Left ventricle myocardium inferior (tissue), 1 donor: Measurements from ENCODE around the gene PGA4. TPM values are rescaled to one million over a fixed set of nuclear protein-coding genes. Genes with fewer than 3 reads are reported as not detected.

ENCODE experiments used
- DNase-seq: peaks from one replicate; pipeline ENCODE4 v3.0.0-alpha.2; 2020
- H3K27ac ChIP-seq: fragments of 200-600 bp; replicated peaks from 2 replicates; pipeline ENCODE4 v1.8.0; 2021
- H3K27me3 ChIP-seq: fragments of 200-600 bp; 2 replicates; pipeline ENCODE4 v1.8.0; 2021; ENCODE audit warnings: low read depth
- H3K36me3 ChIP-seq: fragments of 200-600 bp; 2 replicates; pipeline ENCODE4 v1.8.0; 2021
- H3K4me1 ChIP-seq: fragments of 200-600 bp; 2 replicates; pipeline ENCODE4 v1.8.0; 2021
- H3K4me3 ChIP-seq: fragments of 200-600 bp; 2 replicates; pipeline ENCODE4 v1.8.0; 2021; ENCODE audit warnings: mild to moderate bottlenecking, moderate library complexity
- H3K9me3 ChIP-seq: fragments of 200-600 bp; replicated peaks from 2 replicates; pipeline ENCODE4 v1.8.0; 2021
- intact Hi-C: fragments of 100-400 bp; cut with micrococcal nuclease; formaldehyde crosslinking; loops from one replicate; pipeline ENCODE4 v1.11.0; 2022
- total RNA-seq: library from RNA; stranded (reverse); fragmentation: NEBNext Ultra II Directional; extraction: Animal tissue kit (Norgen Biotek cat#: 25700); gene quantifications from one replicate; pipeline ENCODE4 v1.2.1, GENCODE V29; 2021
- TF ChIP-seq, protein P1 (sequence below): fragments of 200-600 bp; IDR thresholded peaks from 2 replicates; pipeline ENCODE4 v1.8.0; 2021; ENCODE audit warnings: antibody characterized with exemption, mild to moderate bottlenecking, borderline replicate concordance
- donor health status: DM: no; HTN: yes; CAD: no; lungs with severe emphysema.

PGA4 gene
- total RNA-seq, 1 donor from 2014 or later, result 1.3 TPM

DNA sequence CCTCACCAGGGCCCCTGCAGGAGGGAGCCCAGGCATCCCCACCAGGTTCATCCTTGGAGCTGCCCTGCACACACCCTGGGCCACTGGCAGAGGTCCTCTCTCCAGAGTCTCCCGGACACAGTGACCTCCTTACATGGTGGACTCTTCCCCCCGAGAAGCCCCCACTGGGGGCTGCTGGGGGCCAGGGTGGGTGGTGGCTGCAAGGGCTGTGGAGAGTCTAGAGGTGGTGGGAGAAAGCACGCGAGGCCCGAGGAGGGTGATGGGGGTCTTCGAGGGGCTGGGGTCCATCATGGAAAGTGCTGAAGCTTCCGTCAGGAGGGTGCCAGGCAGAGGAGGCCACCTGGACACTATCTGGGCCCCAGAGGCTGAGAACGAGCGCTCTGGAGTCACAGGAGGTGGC lies 36.4 kb downstream of the PGA4 start:
- Histone ChIP-seq H3K27me3 (no peaks in the 10 kb centered on the region), H3K4me1 (no peaks in the 10 kb centered on the region), H3K4me3 (no peak overlapping the region), H3K9me3 (no peaks in the 10 kb centered on the region), H3K27ac (no peak overlapping the region), H3K36me3 (no peaks in the 10 kb centered on the region)
- TF ChIP-seq, protein P1, sequence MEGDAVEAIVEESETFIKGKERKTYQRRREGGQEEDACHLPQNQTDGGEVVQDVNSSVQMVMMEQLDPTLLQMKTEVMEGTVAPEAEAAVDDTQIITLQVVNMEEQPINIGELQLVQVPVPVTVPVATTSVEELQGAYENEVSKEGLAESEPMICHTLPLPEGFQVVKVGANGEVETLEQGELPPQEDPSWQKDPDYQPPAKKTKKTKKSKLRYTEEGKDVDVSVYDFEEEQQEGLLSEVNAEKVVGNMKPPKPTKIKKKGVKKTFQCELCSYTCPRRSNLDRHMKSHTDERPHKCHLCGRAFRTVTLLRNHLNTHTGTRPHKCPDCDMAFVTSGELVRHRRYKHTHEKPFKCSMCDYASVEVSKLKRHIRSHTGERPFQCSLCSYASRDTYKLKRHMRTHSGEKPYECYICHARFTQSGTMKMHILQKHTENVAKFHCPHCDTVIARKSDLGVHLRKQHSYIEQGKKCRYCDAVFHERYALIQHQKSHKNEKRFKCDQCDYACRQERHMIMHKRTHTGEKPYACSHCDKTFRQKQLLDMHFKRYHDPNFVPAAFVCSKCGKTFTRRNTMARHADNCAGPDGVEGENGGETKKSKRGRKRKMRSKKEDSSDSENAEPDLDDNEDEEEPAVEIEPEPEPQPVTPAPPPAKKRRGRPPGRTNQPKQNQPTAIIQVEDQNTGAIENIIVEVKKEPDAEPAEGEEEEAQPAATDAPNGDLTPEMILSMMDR, result no peak
- DNase-seq, result no peak
- intact Hi-C loops, result no loop called here

DNA sequence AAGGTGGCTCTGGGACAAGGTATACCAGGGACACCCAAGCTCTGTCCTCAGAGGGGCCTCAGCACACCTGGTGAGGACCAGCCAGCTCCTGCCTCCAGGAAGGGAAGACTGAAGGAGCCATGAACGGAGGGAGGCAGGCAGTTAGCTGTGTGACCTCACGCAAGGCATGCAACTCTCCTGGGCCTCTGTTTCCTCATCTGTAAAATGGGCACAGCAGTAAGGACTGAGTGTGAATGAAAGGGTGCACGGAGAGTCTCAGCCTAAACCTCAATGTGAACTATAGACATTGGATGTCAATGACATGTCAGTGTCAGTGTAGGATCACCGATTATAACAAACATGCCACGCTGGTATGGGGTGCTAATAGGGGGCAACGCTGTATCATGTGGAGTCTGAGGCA lies 37.2 kb downstream of the PGA4 start:
- Histone ChIP-seq H3K9me3 (no peaks in the 10 kb centered on the region), H3K36me3 (no peaks in the 10 kb centered on the region), H3K4me1 (no peaks in the 10 kb centered on the region), H3K27ac (no peak overlapping the region), H3K27me3 (no peaks in the 10 kb centered on the region), H3K4me3 (no peak overlapping the region)
- TF ChIP-seq, protein P1, result no peak
- intact Hi-C loops, result no loop called here
- no peak for DNase-seq

DNA sequence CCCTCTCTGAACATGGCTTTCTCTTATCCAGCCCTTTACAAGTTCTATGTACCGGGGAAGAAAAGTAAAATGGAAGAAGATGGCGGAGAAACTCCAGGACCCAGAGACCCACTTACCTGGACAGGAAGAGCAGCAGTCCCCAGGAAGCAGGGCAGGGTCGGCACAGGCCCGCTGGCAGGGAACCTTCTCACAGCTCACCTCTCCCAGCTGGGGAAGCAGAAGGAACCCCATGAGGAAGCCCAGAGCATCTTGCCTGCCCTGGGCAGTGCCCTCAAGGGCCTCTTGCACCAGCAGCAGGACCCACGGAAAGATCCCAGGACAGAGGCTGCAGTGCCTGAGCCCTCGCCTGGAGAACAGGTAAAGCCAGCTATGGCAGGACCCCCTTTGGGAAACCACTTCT lies 42.2 kb downstream of the PGA4 start:
- TF ChIP-seq, protein P1, result no peak
- DNase-seq, result no peak
- H3K4me1 ChIP-seq, result no peaks in the 10 kb centered on the region
- intact Hi-C loops, result no loop called here
- H3K4me3 ChIP-seq, result no peak overlapping the region
- H3K27me3 ChIP-seq, result no peaks in the 10 kb centered on the region
- H3K9me3 ChIP-seq, result no peaks in the 10 kb centered on the region
- H3K27ac ChIP-seq, result no peak overlapping the region
- no peaks in the 10 kb centered on the region for H3K36me3 ChIP-seq

DNA sequence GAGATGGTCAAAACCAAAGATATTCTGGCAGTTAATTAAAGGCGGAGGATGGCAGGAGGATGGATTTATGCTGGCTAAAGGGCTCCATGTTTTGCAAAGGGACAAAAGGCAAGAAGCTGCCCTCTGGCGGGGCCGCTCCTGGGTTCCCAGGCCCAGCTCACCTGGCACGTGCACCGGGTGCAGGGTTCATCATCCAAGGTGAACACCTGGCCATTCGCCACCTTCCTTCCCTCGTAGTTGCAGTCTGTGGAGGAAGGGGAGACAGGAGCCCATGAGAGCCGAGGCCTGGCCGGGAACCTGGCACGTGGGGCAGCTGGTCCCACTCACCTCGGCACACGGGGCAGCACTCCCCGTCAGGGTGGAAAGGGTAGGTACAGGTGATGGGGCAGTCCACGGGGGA lies 42.6 kb downstream of the PGA4 start:
- intact Hi-C loops, result no loop called here
- Histone ChIP-seq H3K4me3 (no peak overlapping the region), H3K27me3 (no peaks in the 10 kb centered on the region), H3K9me3 (no peaks in the 10 kb centered on the region), H3K36me3 (no peaks in the 10 kb centered on the region), H3K27ac (no peak overlapping the region), H3K4me1 (no peaks in the 10 kb centered on the region)
- DNase-seq, result no peak
- TF ChIP-seq, protein P1, result no peak

DNA sequence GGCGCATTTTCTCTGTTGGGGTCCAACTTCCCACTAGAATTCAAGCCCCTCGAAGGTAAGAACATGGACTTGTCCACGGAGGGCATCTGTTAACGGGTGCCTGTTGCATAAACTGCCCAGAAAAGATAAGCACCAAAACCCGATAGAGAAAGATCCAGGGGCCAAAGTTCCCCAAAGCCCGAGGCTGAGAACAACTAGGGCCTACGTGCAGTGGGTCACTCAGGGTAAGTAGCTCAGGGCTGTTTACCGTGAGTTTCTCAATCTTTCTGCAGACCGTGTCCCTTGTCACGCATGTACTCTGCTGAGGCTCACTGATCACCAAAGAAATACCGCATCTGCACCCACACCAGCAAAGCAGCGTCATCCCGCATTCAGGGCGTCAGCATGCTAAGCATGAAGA lies 43.2 kb downstream of the PGA4 start:
- TF ChIP-seq, protein P1, result no peak
- H3K27me3 ChIP-seq, result no peaks in the 10 kb centered on the region
- no peaks in the 10 kb centered on the region for H3K36me3 ChIP-seq
- H3K4me3 ChIP-seq, result no peak overlapping the region
- H3K27ac ChIP-seq, result no peak overlapping the region
- H3K4me1 ChIP-seq, result no peaks in the 10 kb centered on the region
- DNase-seq, result no peak
- intact Hi-C loops, result no loop called here
- H3K9me3 ChIP-seq, result no peaks in the 10 kb centered on the region

DNA sequence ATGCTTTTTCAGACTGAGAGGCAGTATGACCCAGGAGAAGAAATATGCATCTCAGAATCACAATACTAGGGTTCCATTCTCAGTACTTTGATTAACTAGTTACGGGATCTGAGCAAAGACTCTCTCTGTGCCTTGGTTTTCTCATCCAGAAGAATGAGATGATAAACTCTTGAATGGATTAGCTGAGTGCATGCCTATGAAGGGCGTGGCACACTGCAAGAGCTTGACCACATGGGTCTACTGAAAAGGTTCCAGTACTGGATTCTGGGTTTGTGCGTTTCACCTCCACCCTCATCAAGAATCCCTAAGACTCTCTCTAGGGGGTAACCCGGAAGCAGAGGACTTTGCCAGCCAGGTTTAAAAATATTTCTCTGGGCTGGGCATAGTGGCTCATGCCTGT lies 44.5 kb downstream of the PGA4 start:
- no peak for DNase-seq
- Histone ChIP-seq H3K27me3 (no peaks in the 10 kb centered on the region), H3K27ac (no peak overlapping the region), H3K36me3 (no peaks in the 10 kb centered on the region), H3K4me1 (no peaks in the 10 kb centered on the region), H3K9me3 (no peaks in the 10 kb centered on the region), H3K4me3 (no peak overlapping the region)
- TF ChIP-seq, protein P1, result no peak
- intact Hi-C loops, result no loop called here
